GM19438 (cell line): ENCODE measurements around the gene ZFX.
"Not testable (repeated sequence)": the region's sequence is repeated elsewhere in the genome, so short reads cannot be mapped to it uniquely, and the experiment has no call there.

Experiments used
- ATAC-seq: cut with Tn5 transposase; IDR thresholded peaks from one replicate; pipeline ENCODE4 v1.9.1; 2021; ENCODE audit warnings: low read depth; ENCODE audit not compliant: unreplicated experiment

The ZFX gene

GRCh38 chrX:24150898-24151297 is 1.4 kb downstream of the ZFX start:
- no peak for ATAC-seq

- ATAC-seq = no peak
These were observed 2.0 kb downstream of the ZFX start for GRCh38 chrX:24151513-24151912.

GRCh38 chrX:24153178-24153795 is 3.8 kb downstream of the ZFX start:
- ATAC-seq = no peak

DNA sequence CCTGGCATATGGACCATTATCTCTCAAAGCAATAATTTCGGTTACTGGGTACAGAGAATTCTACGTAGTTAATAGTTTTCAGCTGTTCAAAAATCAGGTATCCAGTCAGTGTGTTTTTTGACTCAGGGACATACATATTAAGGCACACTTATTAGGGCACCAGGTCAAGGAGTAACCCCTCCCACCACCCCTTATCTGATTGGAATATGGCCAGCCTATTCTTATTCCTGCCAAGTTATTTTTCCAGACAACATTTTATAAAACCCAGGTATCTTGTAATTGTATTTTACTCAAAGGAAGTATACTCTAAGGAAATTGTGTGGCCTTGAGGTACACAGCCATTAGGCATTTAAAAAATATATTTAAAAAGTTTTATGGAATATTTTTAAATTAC is 4.3 kb downstream of the ZFX start:
- no peak for ATAC-seq

DNA sequence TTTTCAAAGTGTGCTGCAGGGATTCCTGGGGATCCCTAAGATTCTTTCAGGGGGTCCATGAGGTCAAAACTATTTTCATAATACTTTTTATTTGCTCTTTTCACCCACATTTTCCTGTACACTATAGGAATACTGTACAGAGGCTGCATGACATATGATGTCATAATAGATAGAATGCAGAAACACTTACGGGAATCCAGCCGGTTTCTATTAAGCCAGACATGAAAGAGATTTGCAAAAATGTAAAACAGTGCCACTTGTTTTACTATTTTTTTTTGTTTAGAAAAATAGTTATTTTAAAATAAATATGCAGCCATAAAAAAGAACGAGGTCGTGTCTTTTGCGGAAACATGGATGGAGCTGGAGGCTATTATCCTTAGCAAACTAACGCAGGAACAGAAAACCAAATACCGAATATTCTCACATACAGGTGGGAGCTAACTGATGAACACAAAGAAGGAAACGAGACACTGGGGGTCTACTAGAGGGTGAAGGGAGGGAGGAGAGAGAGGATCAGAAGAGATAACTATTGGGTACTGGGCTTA is 5.0 kb downstream of the ZFX start:
- ATAC-seq = no peak

GRCh38 chrX:24155747-24156146 is 6.2 kb downstream of the ZFX start:
- not testable (repeated sequence) for ATAC-seq

GRCh38 chrX:24156177-24156576 is 6.6 kb downstream of the ZFX start:
- ATAC-seq = no peak

DNA sequence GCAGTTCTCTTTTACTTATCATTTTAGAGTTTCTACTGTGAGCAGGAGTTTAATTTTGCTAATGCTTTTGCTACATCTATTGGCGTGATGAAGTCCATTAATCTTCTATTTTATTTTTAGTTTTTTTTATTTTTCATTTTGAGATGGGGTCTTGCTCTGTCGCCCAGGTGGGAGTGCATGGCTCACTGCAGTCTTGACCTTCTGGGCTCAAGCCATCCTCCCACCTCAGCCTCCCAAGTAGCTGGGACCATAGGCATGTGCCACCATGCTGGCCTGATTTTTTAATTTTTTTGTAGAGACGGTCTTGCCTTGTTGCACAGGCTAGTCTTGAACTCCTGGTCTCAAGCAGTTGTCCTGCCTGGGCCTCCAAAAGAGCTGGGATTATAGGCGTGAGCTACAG is 9.4 kb downstream of the ZFX start:
- no peak for ATAC-seq

GRCh38 chrX:24166078-24166477 is 16.5 kb downstream of the ZFX start:
- ATAC-seq = no peak

GRCh38 chrX:24167719-24168472 is 18.4 kb downstream of the ZFX start:
- no peak for ATAC-seq

- ATAC-seq = peak; percentile 58
These were observed 19.3 kb downstream of the ZFX start for GRCh38 chrX:24168807-24169206.

DNA sequence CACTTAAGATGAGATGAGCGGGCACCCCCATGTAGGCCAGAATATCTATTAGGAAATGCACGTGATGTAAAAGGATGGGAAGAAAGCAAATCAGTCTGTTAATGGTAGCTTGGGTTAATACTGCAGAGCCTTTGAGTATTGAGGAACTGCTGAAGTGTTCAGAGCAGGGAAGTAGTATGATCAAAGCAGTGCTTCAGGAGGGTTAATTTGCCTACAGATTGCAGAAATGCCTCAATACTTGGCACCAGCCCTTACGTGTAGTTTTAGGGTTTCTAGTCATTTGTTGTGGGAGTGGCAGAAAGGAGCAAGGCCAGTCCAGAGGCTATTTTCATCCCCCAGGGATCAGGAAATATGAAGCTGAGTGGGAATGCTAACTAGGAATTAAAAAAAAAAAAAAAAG is 19.7 kb downstream of the ZFX start:
- peak; percentile 71 for ATAC-seq

DNA sequence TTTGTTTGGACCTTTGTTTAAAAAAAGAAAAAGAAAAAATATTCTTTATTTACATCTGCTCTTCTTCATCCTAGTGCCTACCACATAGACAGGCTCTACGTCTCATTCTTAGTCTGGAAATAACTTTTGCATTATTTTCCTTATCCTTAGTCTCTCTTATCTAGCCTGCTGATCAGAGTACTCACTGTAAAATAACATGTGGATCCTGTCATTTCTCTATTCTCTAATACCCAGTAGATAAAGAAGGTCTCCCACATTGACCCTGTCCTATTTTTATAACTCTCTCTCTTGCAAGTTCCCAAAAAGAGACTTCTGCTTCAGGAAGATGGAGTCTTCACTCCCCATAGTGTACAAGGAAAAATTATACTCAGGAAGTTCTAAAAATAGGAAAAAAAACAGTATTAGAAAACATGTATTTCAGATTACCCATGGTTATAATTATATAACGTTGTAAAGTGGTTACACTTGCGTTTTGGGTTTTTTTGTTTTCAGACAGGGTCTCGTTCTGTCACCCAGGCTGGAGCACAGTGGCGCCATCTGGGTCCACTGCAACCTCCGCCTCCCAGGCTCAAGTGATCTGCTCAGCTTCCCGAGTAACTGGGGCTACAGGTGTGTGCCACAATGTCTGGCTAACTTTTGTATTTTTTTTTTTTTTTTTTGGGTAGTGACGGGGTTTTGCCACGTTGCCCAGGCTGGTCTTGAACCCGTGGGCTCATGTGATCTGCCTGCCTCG is 23.8 kb downstream of the ZFX start:
- no peak for ATAC-seq

- ATAC-seq = no peak
These were observed 25.7 kb downstream of the ZFX start for GRCh38 chrX:24175276-24175675.

DNA sequence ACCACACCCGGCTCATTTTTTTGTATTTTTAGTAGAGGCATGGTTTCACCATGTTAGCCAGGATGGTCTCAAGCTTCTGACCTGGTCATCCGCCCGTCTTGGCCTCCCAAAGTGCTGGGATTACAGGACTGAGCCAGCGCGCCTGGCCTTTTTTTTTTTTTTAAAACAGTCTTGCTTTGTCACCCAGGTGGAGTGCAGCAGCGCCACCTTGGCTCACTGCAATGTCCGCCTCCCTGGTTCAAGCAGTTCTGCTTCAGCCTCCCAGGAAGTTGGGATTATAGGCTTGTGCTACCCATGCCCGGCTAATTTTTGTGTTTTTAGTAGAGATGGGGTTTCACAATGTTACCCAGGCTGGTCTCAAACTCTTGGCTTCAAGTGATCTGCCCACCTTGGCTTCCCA is 28.9 kb downstream of the ZFX start:
- ATAC-seq = no peak

- no peak for ATAC-seq
These were observed 34.5 kb downstream of the ZFX start for GRCh38 chrX:24184018-24184417.

DNA sequence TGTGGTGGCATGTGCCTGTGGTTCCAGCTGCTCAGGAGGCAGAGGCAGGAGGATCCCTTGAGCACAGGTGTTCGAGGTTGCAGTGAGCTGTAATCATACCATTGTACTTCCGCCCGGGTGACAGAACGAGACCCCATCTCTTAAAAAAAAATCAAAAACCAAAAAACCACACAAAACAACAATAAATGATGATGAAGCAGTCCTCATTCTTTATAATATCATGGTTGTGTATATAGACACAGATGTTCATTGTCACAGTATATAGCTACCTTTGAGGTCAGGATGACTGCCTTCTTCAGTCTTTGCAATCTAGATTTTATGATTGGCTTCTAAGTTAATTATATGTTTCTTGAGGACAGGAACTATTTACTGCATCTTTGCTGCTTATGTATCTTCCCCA is 37.0 kb downstream of the ZFX start:
- ATAC-seq = no peak

- ATAC-seq = no peak
These were observed 37.5 kb downstream of the ZFX start for GRCh38 chrX:24186986-24187385.

GRCh38 chrX:24189490-24189889 is 40.0 kb downstream of the ZFX start:
- ATAC-seq = no peak

GRCh38 chrX:24190500-24191156 is 41.1 kb downstream of the ZFX start:
- no peak for ATAC-seq

GRCh38 chrX:24196509-24196908 is 47.0 kb downstream of the ZFX start:
- no peak for ATAC-seq
